GM19372 (cell line): Measurements from ENCODE around the gene LTB4R2.
"Not testable (repeated sequence)": the region's sequence is repeated elsewhere in the genome, so short reads cannot be mapped to it uniquely, and the experiment has no call there.

ENCODE experiments used
- ATAC-seq: cut with Tn5 transposase; IDR thresholded peaks from one replicate; pipeline ENCODE4 v1.9.1; 2021; ENCODE audit warnings: mild to moderate bottlenecking, low read depth, moderate library complexity; ENCODE audit not compliant: unreplicated experiment

Gene LTB4R2

GRCh38 chr14:24315807-24316596, 6.1 kb downstream of the LTB4R2 start:
- no peak for ATAC-seq

DNA sequence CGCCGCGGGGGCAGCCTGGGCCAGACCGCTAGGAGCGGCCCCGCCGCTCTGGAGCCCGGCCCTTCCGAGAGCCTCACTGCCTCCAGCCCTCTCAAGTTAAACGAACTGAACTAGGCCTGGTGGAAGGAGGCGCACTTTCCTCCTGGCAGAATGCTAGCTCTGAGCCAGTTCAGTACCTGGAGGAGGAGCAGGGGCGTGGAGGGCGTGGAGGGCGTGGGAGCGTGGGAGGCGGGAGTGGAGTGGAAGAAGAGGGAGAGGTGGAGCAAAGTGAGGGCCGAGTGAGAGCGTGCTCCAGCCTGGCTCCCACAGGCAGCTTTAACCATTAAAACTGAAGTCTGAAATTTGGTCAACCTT, 6.6 kb downstream of the LTB4R2 start:
- no peak for ATAC-seq

DNA sequence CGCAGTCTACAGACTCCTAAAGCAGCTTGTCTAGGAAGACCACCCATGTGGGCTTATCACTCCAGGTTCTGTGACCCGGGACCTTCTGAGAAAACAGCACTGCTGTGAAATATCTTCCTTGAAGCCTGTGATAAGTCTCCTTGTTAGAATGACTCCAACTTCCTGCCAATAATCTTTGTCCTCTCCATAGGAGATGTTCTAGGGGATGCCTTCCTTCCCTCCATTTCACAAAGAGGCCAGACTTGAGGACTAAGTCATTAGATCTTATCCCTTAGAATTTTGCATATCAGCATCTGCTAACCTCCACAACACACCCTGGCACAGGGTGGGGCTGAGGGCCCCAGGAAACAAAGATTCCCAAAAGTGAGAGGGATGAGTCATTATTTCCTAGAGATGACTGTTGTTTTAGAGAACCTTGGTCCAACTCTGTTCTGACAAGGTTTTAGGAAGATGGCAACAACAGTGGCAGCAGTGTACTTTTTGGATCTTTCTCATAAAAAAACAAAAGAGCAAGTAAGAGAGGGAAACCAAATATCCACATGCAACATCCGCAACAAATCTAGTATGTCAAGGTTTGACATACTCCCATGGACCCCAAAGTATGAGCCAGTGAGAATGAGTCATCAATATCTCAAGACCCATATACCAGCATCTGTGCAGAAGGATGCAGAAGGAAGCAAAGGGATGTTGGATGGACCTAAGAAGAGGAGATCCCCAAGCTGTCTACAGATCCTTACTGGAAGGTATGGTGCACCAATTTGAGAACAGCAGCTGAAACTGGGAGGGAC, 7.4 kb downstream of the LTB4R2 start:
- ATAC-seq, result no peak

- no peak for ATAC-seq
Measured at GRCh38 chr14:24321212-24321975, 11.5 kb downstream of the LTB4R2 start.

DNA sequence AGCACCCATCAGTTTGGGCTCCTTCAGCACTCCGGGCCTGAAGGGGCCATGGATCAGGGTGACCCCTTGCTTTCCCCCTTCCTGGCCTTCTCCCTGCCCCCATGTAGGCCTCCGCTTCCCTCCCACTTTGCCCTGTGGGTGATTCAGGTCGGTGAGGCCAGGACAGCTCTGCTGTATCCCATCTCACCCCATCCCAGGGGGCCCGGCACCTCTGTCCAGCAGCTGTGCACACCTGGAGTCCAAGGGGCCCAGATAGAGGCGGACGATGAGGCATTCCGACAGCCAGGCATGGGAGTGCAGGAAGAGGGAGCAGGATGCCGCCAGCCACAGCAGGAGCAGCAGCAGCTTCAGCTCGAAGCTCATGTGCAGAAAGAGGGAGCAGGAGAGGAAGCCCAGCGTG, 12.7 kb downstream of the LTB4R2 start:
- no peak for ATAC-seq

DNA sequence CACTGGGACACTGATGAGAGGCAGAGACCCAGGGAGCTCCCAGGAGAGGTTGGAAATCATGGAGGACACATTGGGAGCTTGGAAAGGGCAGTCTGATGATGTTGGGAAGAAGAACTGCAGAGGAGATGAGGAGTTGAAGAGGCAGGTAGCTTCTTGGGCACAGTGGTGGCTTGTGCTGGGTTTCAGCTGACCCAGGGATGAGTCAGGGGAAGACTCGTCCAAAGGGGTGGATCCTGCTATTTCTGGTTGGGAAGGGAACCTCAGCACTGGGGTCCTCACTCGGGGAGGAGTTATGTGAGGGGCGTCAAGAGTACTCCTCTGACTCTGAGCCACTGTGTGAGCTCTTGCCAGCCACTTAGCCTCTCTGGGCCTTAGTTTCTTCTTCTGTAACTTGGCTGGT, 13.4 kb downstream of the LTB4R2 start:
- no peak for ATAC-seq

- no peak for ATAC-seq
Measured at GRCh38 chr14:24324024-24324423, 14.1 kb downstream of the LTB4R2 start.

DNA sequence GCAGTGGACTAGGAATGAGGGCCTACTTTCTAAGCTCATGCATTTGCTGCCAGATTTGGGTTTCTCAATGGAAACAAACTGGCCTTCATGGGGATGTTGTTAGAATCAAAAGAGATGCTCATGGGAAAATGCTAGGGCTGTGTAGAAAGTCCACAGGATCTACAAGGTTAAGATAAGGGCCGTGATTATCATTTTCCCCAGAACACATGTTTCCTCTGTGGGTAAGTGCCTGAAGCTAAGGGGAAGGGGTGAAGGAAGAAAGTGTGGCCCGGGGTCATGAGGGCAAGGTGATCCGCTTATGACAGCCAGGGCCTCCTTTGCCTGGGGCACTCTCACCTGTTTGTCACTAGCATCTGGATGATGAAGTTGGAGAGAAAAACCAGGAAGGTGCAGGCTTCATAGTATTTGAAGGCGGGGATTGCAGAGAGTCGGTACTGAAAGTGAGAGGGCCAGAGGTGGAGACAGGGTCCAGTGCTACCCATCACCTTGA, 15.1 kb downstream of the LTB4R2 start:
- ATAC-seq, result no peak

DNA sequence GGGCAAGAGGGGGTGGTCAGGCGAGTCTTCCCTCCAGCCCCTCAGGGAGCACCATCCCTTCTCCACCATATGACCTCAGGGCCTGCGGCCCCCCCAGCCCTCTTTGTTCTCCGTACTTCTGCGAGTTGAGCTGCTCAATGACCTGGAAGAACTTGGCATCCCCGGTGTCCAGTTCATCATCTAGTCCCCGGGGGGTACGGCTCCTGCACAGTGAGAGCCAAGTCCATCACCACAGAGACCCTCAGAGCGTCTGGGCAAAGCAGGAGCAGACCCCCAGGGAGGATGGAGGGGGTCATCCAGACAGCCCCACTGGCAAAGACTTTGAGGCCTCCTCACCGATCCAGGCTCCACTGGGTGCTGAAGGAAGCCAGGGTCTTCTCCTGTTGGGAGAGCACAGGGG, 16.0 kb downstream of the LTB4R2 start:
- no peak for ATAC-seq

GRCh38 chr14:24327303-24327702, 17.4 kb downstream of the LTB4R2 start:
- no peak for ATAC-seq

DNA sequence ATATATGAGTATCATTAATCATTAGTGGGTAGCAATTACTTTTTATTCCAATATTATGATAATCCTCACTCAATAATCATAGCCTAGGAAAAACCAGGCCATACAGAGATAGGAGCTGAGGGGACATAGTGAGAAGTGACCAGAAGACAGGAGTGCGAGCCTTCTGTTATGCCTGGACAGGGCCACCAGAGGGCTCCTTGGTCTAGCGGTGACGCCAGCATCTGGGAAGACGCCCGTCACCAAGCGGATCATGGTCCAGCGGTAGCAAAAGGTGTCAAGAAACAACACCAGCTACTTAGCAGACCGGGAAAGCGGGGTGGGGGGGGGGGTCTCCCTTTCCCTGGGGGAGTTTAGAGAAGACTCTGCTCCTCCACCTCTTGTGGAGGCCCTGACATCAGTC, 18.0 kb downstream of the LTB4R2 start:
- not testable (repeated sequence) for ATAC-seq

DNA sequence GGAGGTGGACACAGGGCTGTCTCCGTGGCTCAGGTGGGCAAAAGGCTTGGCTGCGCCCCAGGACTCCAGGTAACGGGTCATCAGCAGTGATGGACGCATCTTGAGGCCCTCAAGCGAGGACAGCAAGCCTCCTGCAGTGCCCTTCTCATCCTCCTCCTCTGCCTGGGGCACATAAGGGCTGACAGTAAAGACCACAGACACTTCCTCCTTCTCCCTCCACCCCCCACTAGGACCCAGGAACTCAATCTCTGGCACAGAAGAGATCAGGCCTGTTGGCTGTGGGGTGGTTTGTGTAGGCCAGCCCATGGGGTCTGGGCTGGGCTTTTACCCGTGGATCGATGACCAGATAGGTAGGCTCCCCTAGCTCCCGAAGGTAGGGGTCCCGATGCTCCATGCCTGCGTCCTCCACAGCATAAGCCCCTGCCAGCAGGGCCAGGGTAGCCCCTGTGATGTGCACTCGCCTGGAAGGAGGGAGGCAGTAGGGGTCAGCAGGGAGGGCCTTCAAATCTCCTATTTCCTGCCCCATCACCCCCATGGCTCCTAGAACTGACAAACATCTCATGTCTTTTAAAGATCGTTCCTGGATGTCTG, 19.2 kb downstream of the LTB4R2 start:
- ATAC-seq, result no peak

- ATAC-seq, result no peak
Measured at GRCh38 chr14:24329736-24330135, 19.8 kb downstream of the LTB4R2 start.

DNA sequence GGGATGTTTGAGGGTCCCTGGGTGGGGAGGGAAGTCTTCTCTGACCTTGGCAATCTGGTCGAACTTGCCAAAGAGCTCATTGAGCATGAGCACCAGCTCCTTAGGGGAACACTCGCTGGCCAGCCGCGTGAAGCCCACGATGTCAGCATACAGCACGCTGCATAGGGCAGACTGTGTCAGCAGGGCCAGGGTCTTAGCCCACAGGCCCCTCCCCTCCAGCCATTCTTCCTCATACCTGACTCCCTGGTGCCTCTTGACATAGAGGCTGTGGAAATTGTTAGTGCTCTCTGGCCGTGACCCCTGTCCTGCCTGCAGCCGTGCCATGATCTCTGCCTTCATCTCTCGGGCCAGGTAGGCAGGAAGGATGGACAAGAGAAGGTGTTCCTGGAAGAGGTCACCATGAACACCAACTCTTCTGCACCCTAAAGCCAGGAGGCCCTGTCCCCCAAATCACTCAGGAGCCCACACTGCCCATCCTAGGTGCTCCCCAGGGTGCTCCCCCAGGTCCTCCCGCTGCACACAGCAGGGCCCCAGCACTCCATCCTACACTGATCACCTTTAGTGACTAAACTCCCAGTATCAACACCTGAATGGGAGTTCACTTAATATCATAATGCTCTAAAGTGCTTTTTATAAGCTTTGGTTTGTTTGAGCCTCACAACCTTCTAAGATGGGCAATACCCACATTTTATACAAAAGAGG, 21.2 kb downstream of the LTB4R2 start:
- ATAC-seq, result no peak

DNA sequence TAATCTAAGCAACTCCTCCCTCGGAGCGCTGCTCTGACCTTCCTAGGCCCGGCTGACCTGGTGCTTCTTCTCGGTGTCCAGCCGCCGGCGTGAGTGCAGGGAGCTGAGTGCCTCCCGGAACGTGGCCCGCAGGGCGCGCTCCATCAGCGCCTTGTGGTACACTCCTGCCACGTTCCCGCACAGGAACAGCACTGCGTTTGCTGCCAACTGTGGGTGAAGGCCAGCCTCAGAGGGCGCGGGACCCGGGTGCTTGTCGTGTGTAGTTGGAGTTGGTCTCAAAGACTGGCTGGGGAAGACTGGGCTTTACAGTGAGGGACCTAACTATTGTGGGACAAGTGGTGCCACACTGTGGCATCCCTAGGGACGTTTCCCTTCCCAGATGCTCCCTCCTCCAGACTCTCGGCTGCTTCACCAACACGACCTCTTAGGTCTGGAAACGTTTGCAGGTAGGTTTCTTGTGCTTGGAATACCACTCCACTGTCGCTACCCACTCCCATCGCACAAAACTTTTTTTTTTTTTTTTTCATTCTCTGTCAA, 21.9 kb downstream of the LTB4R2 start:
- peak; percentile 4 for ATAC-seq

DNA sequence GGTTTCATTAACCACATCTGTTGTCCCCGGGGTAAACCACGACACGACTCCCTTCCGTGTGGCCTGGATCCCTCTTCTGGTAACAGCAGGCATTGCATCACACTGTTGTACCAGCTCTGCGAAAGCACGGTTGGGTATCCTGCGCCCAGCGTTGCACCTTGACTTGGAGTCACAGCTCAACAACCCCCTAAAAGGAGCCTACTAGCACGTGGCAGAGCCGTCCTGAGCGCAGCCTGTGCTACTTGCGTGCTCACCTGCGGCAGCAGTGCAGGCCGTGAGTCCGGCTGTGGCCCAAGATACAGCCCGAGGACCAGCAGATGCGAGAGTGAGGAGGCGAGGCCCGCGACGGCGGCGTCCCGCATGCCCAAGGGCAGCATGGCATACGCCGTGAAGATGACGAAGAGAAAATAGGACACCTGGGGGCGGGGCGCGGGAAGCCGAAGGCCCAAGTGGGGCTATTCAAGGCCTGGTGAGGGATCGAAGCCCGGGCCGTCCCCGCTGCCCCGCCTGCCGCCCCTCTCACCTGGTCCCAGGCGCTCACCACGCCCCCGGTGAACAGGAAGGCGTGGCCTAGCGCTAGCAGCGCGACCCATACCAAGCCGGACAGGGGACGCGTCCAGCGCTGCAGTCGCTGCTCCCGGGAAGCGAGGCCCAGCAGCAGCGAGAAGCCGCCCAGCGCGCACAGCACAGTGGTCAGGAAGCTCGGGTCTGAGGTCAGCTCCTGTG, 22.5 kb downstream of the LTB4R2 start:
- peak; percentile 81 for ATAC-seq

- ATAC-seq, result no peak
Measured at GRCh38 chr14:24334431-24335291, 24.7 kb downstream of the LTB4R2 start, which contains the start of gene ADCY4. TSS of gene ADCY4 (minus strand) at chr14:24335071. CDS start at chr14:24334652, 419 bp downstream.
